ENCODE data around the gene TAF11. TPM values are rescaled to one million over a fixed set of nuclear protein-coding genes. Genes with fewer than 3 reads are reported as not detected.

TAF11 gene
- total RNA-seq, 4 donors from 2014 or later = 16.9 to 33.9 (median 26.4) TPM

DNA sequence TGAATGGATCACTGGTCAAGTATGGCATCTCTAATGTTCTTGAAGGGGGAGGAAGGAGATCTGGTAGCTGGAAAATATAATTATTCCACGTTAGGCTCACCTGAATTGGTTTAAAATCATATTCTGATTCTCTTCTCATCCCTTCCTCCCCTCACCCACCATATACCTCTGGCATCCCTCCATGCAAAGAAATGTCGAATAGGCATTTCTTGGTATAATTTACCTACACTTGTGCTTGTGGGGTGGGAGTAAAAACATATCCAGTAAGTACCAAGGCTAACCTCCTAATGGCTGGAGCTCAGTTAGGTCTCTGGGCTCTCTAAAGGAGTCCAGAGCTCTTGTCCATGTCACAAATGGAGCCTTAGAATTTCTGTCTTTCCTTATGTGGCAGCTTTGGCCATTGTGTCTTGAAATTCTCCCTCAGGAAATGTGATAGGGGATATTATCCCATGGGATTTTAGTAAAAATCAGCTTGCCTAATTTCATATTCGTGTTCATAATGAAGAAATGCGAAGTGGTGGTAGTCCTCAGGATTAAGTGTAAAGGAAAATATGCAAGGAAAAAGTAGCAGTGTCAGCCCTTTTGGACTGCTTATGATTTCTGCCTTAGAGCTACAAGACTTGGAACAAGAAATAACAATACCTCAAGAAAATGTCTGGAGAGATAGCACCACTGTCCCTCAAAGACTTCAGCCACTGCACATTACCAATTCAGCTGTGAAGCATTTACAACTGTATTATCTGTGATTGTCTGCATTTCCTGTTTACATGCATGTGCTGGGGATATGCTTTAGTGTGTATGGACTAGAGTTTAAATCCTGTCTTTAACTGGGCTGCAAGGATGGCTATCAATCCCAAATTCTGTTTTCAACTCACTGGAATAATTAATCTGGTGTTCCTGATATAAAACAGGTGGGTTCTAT, 12.3 kb downstream of the TAF11 start:
- Histone ChIP-seq H3K27me3 (no peaks in the 10 kb centered on the region), H3K4me3 (no peak overlapping the region), H3K9me3 (no peaks in the 10 kb centered on the region), H3K36me3 (peaks cover 90% of the 10 kb centered on the region), H3K4me1 (no peaks in the 10 kb centered on the region), H3K27ac (no peak overlapping the region)
- no peak for DNase-seq (ENCODE audit: low spot score in 2 of 2)
- TF ChIP-seq POLR2AphosphoS5 (IDR thresholded peaks at IDR 0.05) (no peak), POLR2A (IDR thresholded peaks at IDR 0.05) (no peak), EP300 (IDR thresholded peaks at IDR 0.05) (no peak)
- TF ChIP-seq, protein P1, sequence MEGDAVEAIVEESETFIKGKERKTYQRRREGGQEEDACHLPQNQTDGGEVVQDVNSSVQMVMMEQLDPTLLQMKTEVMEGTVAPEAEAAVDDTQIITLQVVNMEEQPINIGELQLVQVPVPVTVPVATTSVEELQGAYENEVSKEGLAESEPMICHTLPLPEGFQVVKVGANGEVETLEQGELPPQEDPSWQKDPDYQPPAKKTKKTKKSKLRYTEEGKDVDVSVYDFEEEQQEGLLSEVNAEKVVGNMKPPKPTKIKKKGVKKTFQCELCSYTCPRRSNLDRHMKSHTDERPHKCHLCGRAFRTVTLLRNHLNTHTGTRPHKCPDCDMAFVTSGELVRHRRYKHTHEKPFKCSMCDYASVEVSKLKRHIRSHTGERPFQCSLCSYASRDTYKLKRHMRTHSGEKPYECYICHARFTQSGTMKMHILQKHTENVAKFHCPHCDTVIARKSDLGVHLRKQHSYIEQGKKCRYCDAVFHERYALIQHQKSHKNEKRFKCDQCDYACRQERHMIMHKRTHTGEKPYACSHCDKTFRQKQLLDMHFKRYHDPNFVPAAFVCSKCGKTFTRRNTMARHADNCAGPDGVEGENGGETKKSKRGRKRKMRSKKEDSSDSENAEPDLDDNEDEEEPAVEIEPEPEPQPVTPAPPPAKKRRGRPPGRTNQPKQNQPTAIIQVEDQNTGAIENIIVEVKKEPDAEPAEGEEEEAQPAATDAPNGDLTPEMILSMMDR (IDR thresholded peaks at IDR 0.05) = no peak
- WGBS = 85% methylated on average over 4 of the region's 4 CpGs

DNA sequence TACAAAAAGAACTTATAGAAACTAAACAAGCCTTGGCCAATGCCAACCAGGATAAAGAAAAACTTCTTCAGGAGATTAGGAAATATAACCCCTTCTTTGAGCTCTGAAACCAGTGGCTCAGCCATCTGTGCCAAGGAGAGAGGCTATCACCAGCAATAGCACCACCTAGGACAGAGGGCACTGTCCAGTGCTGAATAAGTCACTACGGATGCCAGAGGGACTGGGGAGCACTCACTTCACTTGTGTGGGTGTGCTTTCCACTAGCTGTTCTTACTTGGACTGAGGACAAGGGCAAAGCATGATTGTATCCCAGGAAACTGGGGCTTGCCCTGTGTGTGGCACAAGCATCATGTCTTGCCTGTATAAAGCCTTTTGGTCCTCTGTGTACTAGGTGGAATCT, 15.5 kb downstream of the TAF11 start:
- 64% methylated on average over 1 of the region's 1 CpG for WGBS
- H3K27ac ChIP-seq = no peak overlapping the region
- peaks cover 80% of the 10 kb centered on the region for H3K36me3 ChIP-seq
- no peak for DNase-seq (ENCODE audit: low spot score in 2 of 2)
- no peak overlapping the region for H3K4me3 ChIP-seq
- H3K27me3 ChIP-seq = no peaks in the 10 kb centered on the region
- TF ChIP-seq EP300 (IDR thresholded peaks at IDR 0.05) (no peak), POLR2AphosphoS5 (IDR thresholded peaks at IDR 0.05) (no peak), POLR2A (IDR thresholded peaks at IDR 0.05) (no peak)
- TF ChIP-seq, protein P1 (IDR thresholded peaks at IDR 0.05) = no peak
- no peaks in the 10 kb centered on the region for H3K4me1 ChIP-seq
- H3K9me3 ChIP-seq = no peaks in the 10 kb centered on the region

DNA sequence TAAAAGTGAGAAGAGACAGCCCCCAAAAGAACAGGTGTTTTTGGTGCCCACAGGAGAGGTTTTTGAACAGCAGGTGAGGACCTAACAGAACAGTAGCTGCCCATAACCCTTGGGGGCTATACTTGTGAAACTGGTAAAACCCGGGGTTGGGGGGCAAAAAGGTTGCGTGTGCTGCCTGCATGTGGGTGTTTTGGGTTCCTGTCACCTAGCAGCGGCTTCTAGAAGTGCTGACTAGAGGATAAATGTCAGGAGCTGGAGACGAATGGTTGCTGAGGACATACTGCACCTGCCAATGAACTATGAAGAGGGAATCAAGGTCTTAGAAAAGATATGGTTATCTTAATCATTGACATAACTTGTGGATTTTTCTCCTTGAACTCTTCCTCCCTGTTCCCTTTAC, 16.0 kb downstream of the TAF11 start:
- Histone ChIP-seq H3K27ac (no peak overlapping the region), H3K4me3 (no peak overlapping the region), H3K4me1 (no peaks in the 10 kb centered on the region), H3K36me3 (peaks cover 78% of the 10 kb centered on the region), H3K9me3 (no peaks in the 10 kb centered on the region), H3K27me3 (no peaks in the 10 kb centered on the region)
- 87% methylated on average over 4 of the region's 4 CpGs for WGBS
- no peak for DNase-seq (ENCODE audit: low spot score in 2 of 2)
- TF ChIP-seq, protein P1 (IDR thresholded peaks at IDR 0.05) = no peak
- no peak for TF ChIP-seq POLR2A (IDR thresholded peaks at IDR 0.05)
- no peak for TF ChIP-seq EP300 (IDR thresholded peaks at IDR 0.05)
- no peak for TF ChIP-seq POLR2AphosphoS5 (IDR thresholded peaks at IDR 0.05)

DNA sequence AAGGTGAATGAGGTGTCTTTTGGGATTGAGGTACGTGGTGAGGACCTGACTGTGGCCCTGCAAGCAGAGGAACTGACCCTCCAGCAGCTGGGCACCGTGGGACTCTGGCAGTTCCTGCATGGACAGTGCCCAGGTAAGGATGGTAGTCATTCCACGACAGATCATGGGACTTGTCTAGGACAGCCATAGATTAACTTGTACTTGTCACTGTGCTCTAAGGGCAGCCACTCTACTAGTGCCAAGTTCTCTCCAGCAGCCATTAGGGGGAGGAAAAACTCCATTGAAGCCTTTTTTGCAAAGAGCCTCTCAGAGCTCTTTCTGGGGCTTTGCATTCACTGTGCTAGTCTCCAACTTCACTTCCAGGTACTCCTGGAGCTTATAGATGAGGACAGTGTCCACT, 20.4 kb downstream of the TAF11 start:
- Histone ChIP-seq H3K4me1 (no peaks in the 10 kb centered on the region), H3K36me3 (peaks cover 40% of the 10 kb centered on the region), H3K4me3 (no peak overlapping the region), H3K27me3 (no peaks in the 10 kb centered on the region), H3K9me3 (no peaks in the 10 kb centered on the region), H3K27ac (no peak overlapping the region)
- DNase-seq (ENCODE audit: low spot score in 2 of 2) = no peak
- WGBS = 100% methylated on average over 1 of the region's 3 CpGs
- TF ChIP-seq EP300 (IDR thresholded peaks at IDR 0.05) (no peak), POLR2AphosphoS5 (IDR thresholded peaks at IDR 0.05) (no peak), POLR2A (IDR thresholded peaks at IDR 0.05) (no peak)
- TF ChIP-seq, protein P1 (IDR thresholded peaks at IDR 0.05) = no peak

DNA sequence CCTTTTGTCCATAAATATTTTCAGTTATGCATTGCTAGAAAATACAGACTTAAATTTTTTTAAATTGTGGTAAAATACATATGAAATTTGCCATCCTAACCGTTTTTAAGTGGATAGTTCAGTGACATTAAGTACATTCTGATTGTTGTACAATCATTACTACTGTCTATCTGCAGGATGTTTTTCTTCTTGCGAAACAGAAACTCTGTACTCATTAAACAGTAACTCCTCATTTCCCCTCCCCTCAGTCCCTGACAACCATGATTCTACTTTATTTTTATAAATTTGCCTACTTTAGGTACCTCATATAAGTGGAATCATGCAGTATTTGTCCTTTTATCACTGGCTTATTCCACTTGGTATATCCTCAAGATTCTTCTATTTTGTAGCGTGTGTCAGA, 21.3 kb downstream of the TAF11 start:
- H3K36me3 ChIP-seq = peaks cover 30% of the 10 kb centered on the region
- H3K4me1 ChIP-seq = no peaks in the 10 kb centered on the region
- no peak overlapping the region for H3K27ac ChIP-seq
- no peaks in the 10 kb centered on the region for H3K27me3 ChIP-seq
- no peak for DNase-seq (ENCODE audit: low spot score in 2 of 2)
- H3K4me3 ChIP-seq = no peak overlapping the region
- no peaks in the 10 kb centered on the region for H3K9me3 ChIP-seq
- 86% methylated on average over 3 of the region's 3 CpGs for WGBS
- TF ChIP-seq EP300 (IDR thresholded peaks at IDR 0.05) (no peak), POLR2AphosphoS5 (IDR thresholded peaks at IDR 0.05) (no peak), POLR2A (IDR thresholded peaks at IDR 0.05) (no peak)
- TF ChIP-seq, protein P1 (IDR thresholded peaks at IDR 0.05) = no peak
